Lower leg skin (tissue), 3 donors: Measurements from ENCODE around the gene CLSTN2.

Source experiments
- CTCF ChIP-seq, 3 donors: fragments of 450-650 bp; IDR thresholded peaks; one replicate each; pipeline ENCODE4 v1.5.1; 2016; ENCODE audit warnings: antibody characterized with exemption in 3 of 3, mild to moderate bottlenecking in 3 of 3, moderate library complexity in 2 of 3
- POLR2A ChIP-seq, 2 donors: fragments of 450-650 bp; IDR thresholded peaks; one replicate each; pipeline ENCODE4 v1.6.1; 2016 to 2017; ENCODE audit warnings: antibody characterized with exemption in 2 of 2, mild to moderate bottlenecking in 1 of 2, moderate library complexity in 1 of 2

DNA sequence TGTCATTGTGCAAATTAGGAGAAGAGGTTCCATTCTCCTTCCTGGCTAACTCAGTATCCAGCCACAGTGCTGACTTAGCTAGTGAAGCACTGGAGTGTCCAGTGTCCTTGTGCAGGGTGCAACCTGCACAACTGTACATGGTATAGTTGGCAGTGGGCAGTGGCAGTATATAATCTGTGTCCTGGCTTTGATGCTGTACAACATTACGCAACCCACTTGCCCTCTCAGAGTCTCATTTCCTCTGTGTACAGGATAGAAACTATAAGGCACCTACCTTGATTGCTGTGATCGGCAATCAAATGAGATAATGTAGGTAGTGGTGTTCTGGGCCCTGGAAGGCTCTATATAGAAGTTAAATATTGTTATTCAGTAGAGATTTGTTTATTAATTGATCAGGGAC lies 333.6 kb downstream of the CLSTN2 start:
- no peak for TF ChIP-seq CTCF (IDR thresholded peaks at IDR 0.05)
- TF ChIP-seq POLR2A (IDR thresholded peaks at IDR 0.05): no peak
